GM12874 (cell line): ENCODE results near the gene RHEX.

ENCODE experiments used
- CTCF ChIP-seq: IDR thresholded peaks from 2 replicates; pipeline ENCODE4 v1.5.1; 2011; ENCODE audit warnings: low read depth, mild to moderate bottlenecking, control low read depth, low read length, moderate library complexity; ENCODE audit not compliant: insufficient read depth

RHEX gene

GRCh38 chr1:206047271-206047670 lies 5.7 kb upstream of the RHEX start:
- no peak for TF ChIP-seq CTCF

GRCh38 chr1:206048582-206048981 lies 4.4 kb upstream of the RHEX start:
- no peak for TF ChIP-seq CTCF

- TF ChIP-seq CTCF: no peak
Measured at GRCh38 chr1:206049293-206049692, 3.7 kb upstream of the RHEX start.

GRCh38 chr1:206049919-206050600 lies 2.9 kb upstream of the RHEX start:
- no peak for TF ChIP-seq CTCF

- TF ChIP-seq CTCF: no peak
Measured at GRCh38 chr1:206050655-206051235, 2.2 kb upstream of the RHEX start.

- no peak for TF ChIP-seq CTCF
Measured at GRCh38 chr1:206058927-206059292, 5.9 kb downstream of the RHEX start.

- no peak for TF ChIP-seq CTCF
Measured at GRCh38 chr1:206059355-206059915, 6.5 kb downstream of the RHEX start.
